OCI-M1 (cell line): ENCODE data around the gene CDH4.

Source experiments
- DNase-seq: peaks from one replicate; lab custom pipeline; 2025; lab: John Stamatoyannopoulos, UW

Gene CDH4

GRCh38 chr20:61356196-61356595 is 104.1 kb downstream of the CDH4 start:
- no peak for DNase-seq

- DNase-seq, result no peak
These were observed 105.1 kb downstream of the CDH4 start for GRCh38 chr20:61357119-61357518.

GRCh38 chr20:61359254-61359653 is 107.2 kb downstream of the CDH4 start:
- DNase-seq, result no peak

- no peak for DNase-seq
These were observed 108.2 kb downstream of the CDH4 start for GRCh38 chr20:61360296-61360695.

GRCh38 chr20:61360940-61361339 is 108.9 kb downstream of the CDH4 start:
- no peak for DNase-seq

GRCh38 chr20:61361501-61361900 is 109.4 kb downstream of the CDH4 start:
- DNase-seq, result no peak

GRCh38 chr20:61364147-61364546 is 112.1 kb downstream of the CDH4 start:
- DNase-seq, result no peak

- no peak for DNase-seq
These were observed 114.9 kb downstream of the CDH4 start for GRCh38 chr20:61366914-61367313.

GRCh38 chr20:61369731-61370520 is 117.9 kb downstream of the CDH4 start:
- DNase-seq, result no peak

- no peak for DNase-seq
These were observed 118.8 kb downstream of the CDH4 start for GRCh38 chr20:61370841-61371303.

- DNase-seq, result no peak
These were observed 119.6 kb downstream of the CDH4 start for GRCh38 chr20:61371501-61372136.

- DNase-seq, result no peak
These were observed 120.3 kb downstream of the CDH4 start for GRCh38 chr20:61372137-61373054.

- no peak for DNase-seq
These were observed 121.0 kb downstream of the CDH4 start for GRCh38 chr20:61373055-61373399.

GRCh38 chr20:61373956-61374545 is 122.0 kb downstream of the CDH4 start:
- no peak for DNase-seq

- DNase-seq, result no peak
These were observed 124.6 kb downstream of the CDH4 start for GRCh38 chr20:61376541-61377240.

GRCh38 chr20:61378694-61379355 is 126.8 kb downstream of the CDH4 start:
- no peak for DNase-seq

- no peak for DNase-seq
These were observed 128.0 kb downstream of the CDH4 start for GRCh38 chr20:61379898-61380544.

GRCh38 chr20:61380545-61380915 is 128.5 kb downstream of the CDH4 start:
- no peak for DNase-seq

GRCh38 chr20:61382194-61382593 is 130.1 kb downstream of the CDH4 start:
- DNase-seq, result no peak

- no peak for DNase-seq
These were observed 133.2 kb downstream of the CDH4 start for GRCh38 chr20:61385296-61385695.

- no peak for DNase-seq
These were observed 133.7 kb downstream of the CDH4 start for GRCh38 chr20:61385731-61386130.
